ENCODE results near the gene TMEM8B. TPM values are rescaled to one million over a fixed set of nuclear protein-coding genes. Genes with fewer than 3 reads are reported as not detected.

Gene TMEM8B
- total and polyA plus RNA-seq, 2 of the 8 experiments (the other 6 are each of a cell fraction or from before 2014, with no cell fraction given) = 7.5 to 10.4 TPM

- H3K56ac ChIP-seq (replicated peaks; ENCODE audit: insufficient read length, low read depth, low read length) = no peak overlapping the region
- H3K79me2 ChIP-seq (ENCODE audit: control insufficient read depth in 1 of 2, insufficient read depth in 2 of 2, low read length in 2 of 2) = no peaks in the 10 kb centered on the region
- H3K36me3 ChIP-seq (ENCODE audit: control insufficient read depth in 2 of 4, insufficient read depth in 4 of 4, low read length in 3 of 4) = no peaks in the 10 kb centered on the region
- no peak overlapping the region for H4K8ac ChIP-seq (ENCODE audit: extremely low read depth, insufficient read depth, low read length)
- H3K9me3 ChIP-seq (ENCODE audit: insufficient read depth in 2 of 2, low read depth in 1 of 2, low read length in 1 of 2) = no peaks in the 10 kb centered on the region
- no peaks in the 10 kb centered on the region for H3K23me2 ChIP-seq (ENCODE audit: low read depth, low read length)
- DNase-seq (ENCODE audit: low read depth in 1 of 2, low spot score in 2 of 2) (no peak), FAIRE-seq (no peak)
- no peaks in the 10 kb centered on the region for H3K4me1 ChIP-seq (replicated peaks in 1 of 4; ENCODE audit: control insufficient read depth in 3 of 4, insufficient read depth in 4 of 4, low read length in 3 of 4)
- POLR2A ChIA-PET (ENCODE audit: partially characterized antibody) = no interaction called here
- CTCF ChIA-PET (ENCODE audit: partially characterized antibody) = interaction anchor here (2.0 to 4.4 kb wide), 2 partner anchors 14 to 15 kb away, joined by 11 to 20 read pairs; no protein-coding TSS in a partner anchor
- H4K20me1 ChIP-seq (replicated peaks in 1 of 2; ENCODE audit: control insufficient read depth in 1 of 2, insufficient read depth in 2 of 2, low read length in 2 of 2) = no peaks in the 10 kb centered on the region
- no peak overlapping the region for H4K5ac ChIP-seq (ENCODE audit: insufficient read length, low read depth, low read length)
- H3K9ac ChIP-seq (replicated peaks in 1 of 4; ENCODE audit: extremely low read depth in 1 of 4, low read depth in 3 of 4, low read length in 3 of 4) = no peak overlapping the region
- no peak overlapping the region for H3K14ac ChIP-seq (ENCODE audit: insufficient read length)
- no peak overlapping the region for H3K27ac ChIP-seq (ENCODE audit: low read depth, low read length)
- H2BK120ac ChIP-seq (replicated peaks; ENCODE audit: low read depth, low read length) = no peak overlapping the region
- H2AK5ac ChIP-seq (ENCODE audit: low read depth, low read length) = no peak overlapping the region
- H4K91ac ChIP-seq (replicated peaks; ENCODE audit: insufficient read length, low read length) = no peak overlapping the region
- H3K18ac ChIP-seq (ENCODE audit: extremely low read depth, low read length) = no peak overlapping the region
- H3K27me3 ChIP-seq (replicated peaks in 1 of 4; ENCODE audit: control insufficient read depth in 3 of 4, extremely low read depth in 1 of 4, insufficient read depth in 3 of 4, low read length in 3 of 4) = no peaks in the 10 kb centered on the region
- no peak overlapping the region for H2BK20ac ChIP-seq (ENCODE audit: low read length)
- TF ChIP-seq SRF (IDR thresholded peaks at IDR 0.05; ENCODE audit: low read depth, low read length) (no peak), CHD2 (IDR thresholded peaks at IDR 0.05; ENCODE audit: low read length) (no peak), CBX8 (IDR thresholded peaks at IDR 0.05; ENCODE audit: borderline replicate concordance, low read depth, low read length) (no peak), CHD1 (IDR thresholded peaks at IDR 0.05; ENCODE audit: low read depth, low read length) (no peak), SP1 (IDR thresholded peaks at IDR 0.05; ENCODE audit: low read depth, low read length) (no peak), CREB1 (IDR thresholded peaks at IDR 0.05) (no peak), BACH1 (IDR thresholded peaks at IDR 0.05; ENCODE audit: low read length) (no peak), EZH2 (IDR thresholded peaks at IDR 0.05; ENCODE audit: low read depth, low read length, severe bottlenecking) (no peak), POLR2A (IDR thresholded peaks at IDR 0.05; ENCODE audit: control extremely low read depth in 1 of 2, low read depth in 2 of 2, low read length in 2 of 2) (no peak), SIN3A (conservative IDR thresholded peaks at IDR 0.05 in 1 of 2, IDR thresholded peaks at IDR 0.05 in 1 of 2; ENCODE audit: low read depth in 1 of 2, low read length in 2 of 2) (no peak), JUN (IDR thresholded peaks at IDR 0.05; ENCODE audit: low read depth, low read length) (no peak), TAF1 (IDR thresholded peaks at IDR 0.05; ENCODE audit: low read depth, low read length) (no peak), MAFK (IDR thresholded peaks at IDR 0.05; ENCODE audit: low read depth, low read length) (no peak), SIX5 (IDR thresholded peaks at IDR 0.05; ENCODE audit: low read depth, low read length) (no peak), RBBP5 (IDR thresholded peaks at IDR 0.05; ENCODE audit: borderline replicate concordance, low read depth, low read length) (no peak)
- no peak overlapping the region for H3K4ac ChIP-seq (replicated peaks; ENCODE audit: insufficient read length, low read depth, low read length)
- no peak overlapping the region for H3K4me2 ChIP-seq (ENCODE audit: insufficient read depth in 1 of 2, low read depth in 2 of 2, low read length in 2 of 2)
- H2BK5ac ChIP-seq (ENCODE audit: low read depth, low read length) = no peak overlapping the region
- WGBS, 2 experiments (ENCODE audit: extremely low coverage in 1 of 2, insufficient coverage in 1 of 2, insufficient read length in 1 of 2, insufficient replicate concordance in 2 of 2, low coverage in 1 of 2, low lambda C conversion rate in 2 of 2, missing lambda C conversion rate in 1 of 2) = 83% methylated on average over 2 of the region's 2 CpGs; no CpG with 5 or more reads in 1 of the 2 experiments
- H3K79me1 ChIP-seq (ENCODE audit: low read depth, low read length) = no peaks in the 10 kb centered on the region
- no peak overlapping the region for H3K23ac ChIP-seq (ENCODE audit: insufficient read length)
- no peak overlapping the region for H2BK15ac ChIP-seq (ENCODE audit: low read length)
- no peak overlapping the region for H2AFZ ChIP-seq (ENCODE audit: low read length)
- no peak overlapping the region for H3K4me3 ChIP-seq (ENCODE audit: extremely low read depth in 1 of 4, insufficient read depth in 2 of 4, low read depth in 3 of 4, low read length in 4 of 4)
- no peak overlapping the region for H2BK12ac ChIP-seq (ENCODE audit: low read depth, low read length)
Observed at GRCh38 chr9:35896570-35896969, 67.5 kb downstream of the TMEM8B start.
